HG02678 (cell line): ENCODE results near the gene CEBPZOS.

Experiments used
- ATAC-seq: cut with Tn5 transposase; IDR thresholded peaks from one replicate; pipeline ENCODE4 v1.9.1; 2021; ENCODE audit warnings: mild to moderate bottlenecking, moderate library complexity; ENCODE audit not compliant: unreplicated experiment

CEBPZOS gene

GRCh38 chr2:37231241-37232130 lies 35.2 kb downstream of the CEBPZOS start, which contains the start of the genes CEBPZ and NDUFAF7:
TSS of gene CEBPZ (minus strand) at chr2:37231596. CDS start at chr2:37231567, 29 bp downstream.
TSS of gene NDUFAF7 (plus strand) at chr2:37231658. CDS start at chr2:37231706, 48 bp downstream.
- peak; percentile 97 for ATAC-seq

DNA sequence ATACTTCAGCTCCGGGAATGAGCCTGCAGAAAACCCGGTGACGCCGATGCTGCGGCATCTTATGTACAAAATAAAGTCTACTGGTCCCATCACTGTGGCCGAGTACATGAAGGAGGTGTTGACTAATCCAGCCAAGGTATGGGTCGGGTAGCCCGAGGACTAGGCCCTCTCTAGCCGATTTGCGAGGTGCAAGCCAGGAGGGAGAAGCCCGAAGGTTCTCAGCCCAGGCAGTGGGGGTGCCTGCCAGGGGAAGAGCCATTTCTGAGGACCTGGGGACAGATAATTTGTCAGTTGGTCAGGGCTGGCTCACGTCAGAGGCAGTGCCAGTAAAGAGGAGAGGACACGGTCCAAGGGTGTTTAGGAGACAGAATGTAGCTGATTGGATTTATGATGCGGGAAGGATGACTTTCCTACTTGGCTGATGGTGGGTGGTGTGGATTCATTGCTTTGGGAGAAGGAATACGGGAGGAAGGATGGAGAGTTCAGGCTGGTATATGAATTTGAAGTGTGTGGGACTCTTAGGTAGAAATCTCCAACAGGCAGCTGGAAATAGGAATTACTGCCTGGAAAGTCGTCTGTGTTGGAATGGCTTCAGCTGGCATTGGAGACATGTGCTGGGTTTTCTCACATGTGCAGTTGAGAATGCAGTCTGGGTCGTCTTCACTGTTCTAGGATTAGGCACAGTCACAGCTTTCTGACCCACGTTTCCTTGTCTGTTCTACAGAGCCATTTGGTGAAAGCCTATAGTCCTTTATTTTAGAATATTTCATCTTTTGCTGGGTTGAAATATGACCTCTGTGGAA lies 36.0 kb downstream of the CEBPZOS start:
- no peak for ATAC-seq

- ATAC-seq, result no peak
These were observed 47.1 kb downstream of the CEBPZOS start for GRCh38 chr2:37243435-37243834.

- peak; percentile 82 for ATAC-seq
These were observed 47.7 kb downstream of the CEBPZOS start for GRCh38 chr2:37244017-37244416.

GRCh38 chr2:37244755-37245154 lies 48.5 kb downstream of the CEBPZOS start:
- ATAC-seq, result no peak

GRCh38 chr2:37246205-37246604 lies 49.9 kb downstream of the CEBPZOS start:
- ATAC-seq, result no peak

GRCh38 chr2:37250869-37251740 lies 54.8 kb downstream of the CEBPZOS start:
- no peak for ATAC-seq
